A549 (cell line): Measurements from ENCODE around the gene NRIP1. TPM values are rescaled to one million over a fixed set of nuclear protein-coding genes. Genes with fewer than 3 reads are reported as not detected.

Source experiments
- ATAC-seq, 2 experiments: fragments of 200-7000 bp in 1 of 2; fragments of >200 bp in 1 of 2; cut with Nextera tagmentation in 1 of 2; cut with Tn5 transposase in 1 of 2; 3 replicates each; pipeline versions ENCODE4 v1.8.0 to v1.9.1; 2018 to 2020; ENCODE audit warnings: mild to moderate bottlenecking in 1 of 2, moderate library complexity in 1 of 2
- CTCF ChIA-PET: fragments of 300-600 bp; sonication (Branson Sonifier 250); formaldehyde crosslinking; extraction: SDS; loops from one replicate; lab custom pipeline; 2021; ENCODE audit warnings: antibody characterized with exemption, inconsistent platforms; lab: Yijun Ruan, JAX
- POLR2A ChIA-PET: fragments of 350-600 bp; formaldehyde crosslinking; extraction: SDS; loops from one replicate; lab custom pipeline; 2021; ENCODE audit warnings: antibody characterized with exemption, inconsistent platforms; lab: Yijun Ruan, JAX
- DNase-seq, 2 experiments: peaks; one replicate each; pipeline versions ENCODE4 v3.0.0 to v3.0.0-alpha.2; 2011 to 2016; ENCODE audit warnings: low read depth in 1 of 2, low spot score in 1 of 2
- FAIRE-seq: peaks from 2 replicates; lab custom pipeline; 2011; peaks lifted over from hg19 to GRCh38; lab: Jason Lieb, UNC
- H3K27ac ChIP-seq, 2 experiments: fragments of >200 bp; sonication (Bioruptor Twin); formaldehyde crosslinking; 3 replicates each; pipeline ENCODE4 v1.5.1; 2016 to 2017
- H3K4me1 ChIP-seq: fragments of >200 bp; sonication (Bioruptor Twin); formaldehyde crosslinking; 3 replicates; pipeline ENCODE4 v1.6.1; 2016
- H3K4me2 ChIP-seq: fragments of >200 bp; sonication (Bioruptor Twin); formaldehyde crosslinking; 3 replicates; pipeline ENCODE4 v1.6.1; 2016
- H3K4me3 ChIP-seq: fragments of >200 bp; sonication (Bioruptor Twin); formaldehyde crosslinking; 3 replicates; pipeline ENCODE4 v1.5.1; 2016
- H3K9me3 ChIP-seq: fragments of >200 bp; sonication (Bioruptor Twin); formaldehyde crosslinking; 3 replicates; pipeline ENCODE4 v1.6.1; 2016
- ATOH8 ChIP-seq: fragments of 250-450 bp; sonication (Bioruptor Pico); IDR thresholded peaks from 2 replicates; pipeline ENCODE4 v1.5.0; 2020; ENCODE audit warnings: low read depth, mild to moderate bottlenecking, moderate library complexity
- BHLHE40 ChIP-seq: IDR thresholded peaks from 2 replicates; pipeline ENCODE4 v1.6.1; 2012; ENCODE audit warnings: low read depth, low read length, inconsistent platforms
- CBX2 ChIP-seq: fragments of 200-600 bp; sonication (generic); IDR thresholded peaks from 2 replicates; pipeline ENCODE4 v1.6.1; 2016; ENCODE audit warnings: low read depth, mild to moderate bottlenecking, borderline replicate concordance
- EHMT2 ChIP-seq: fragments of 200-600 bp; sonication (generic); IDR thresholded peaks from 2 replicates; pipeline ENCODE4 v1.6.1; 2016; ENCODE audit warnings: antibody characterized with exemption, low read depth, mild to moderate bottlenecking, moderate library complexity
- ELK1 ChIP-seq: fragments of 150-350 bp; IDR thresholded peaks from 2 replicates; pipeline ENCODE4 v1.6.1; 2014; ENCODE audit warnings: low read depth, mild to moderate bottlenecking, low read length
- ESRRA ChIP-seq: fragments of 150-350 bp; IDR thresholded peaks from 2 replicates; pipeline ENCODE4 v1.6.1; 2014; ENCODE audit warnings: mild to moderate bottlenecking, low read length, borderline replicate concordance
- HOXA7 ChIP-seq: fragments of 250-450 bp; sonication (Bioruptor Pico); IDR thresholded peaks from 2 replicates; pipeline ENCODE4 v1.5.0; 2020; ENCODE audit warnings: mild to moderate bottlenecking, moderate library complexity
- KDM1A ChIP-seq: fragments of 200-600 bp; sonication (generic); IDR thresholded peaks from 2 replicates; pipeline ENCODE4 v1.6.1; 2016; ENCODE audit warnings: low read depth, mild to moderate bottlenecking
- KDM5A ChIP-seq: fragments of 200-600 bp; sonication (generic); IDR thresholded peaks from 2 replicates; pipeline ENCODE4 v1.6.1; 2016; ENCODE audit warnings: antibody characterized with exemption, mild to moderate bottlenecking
- PHF8 ChIP-seq: fragments of 200-600 bp; sonication (generic); IDR thresholded peaks from 2 replicates; pipeline ENCODE4 v1.6.1; 2016; ENCODE audit warnings: low read depth, mild to moderate bottlenecking, antibody characterized with exemption, moderate library complexity, borderline replicate concordance
- RCOR1 ChIP-seq: fragments of 150-350 bp; IDR thresholded peaks from 2 replicates; pipeline ENCODE4 v1.6.1; 2014; ENCODE audit warnings: antibody characterized with exemption, low read length, low read depth
- RNF2 ChIP-seq: fragments of 200-600 bp; sonication (generic); IDR thresholded peaks from 2 replicates; pipeline ENCODE4 v1.6.1; 2016; ENCODE audit warnings: low read depth, mild to moderate bottlenecking, antibody characterized with exemption, moderate library complexity, borderline replicate concordance
- SMC3 ChIP-seq: fragments of >200 bp; sonication (Bioruptor Twin); formaldehyde crosslinking; IDR thresholded peaks from 3 replicates; pipeline ENCODE4 v1.6.1; 2018; ENCODE audit warnings: inconsistent platforms
- ZSCAN20 ChIP-seq: fragments of 250-450 bp; sonication (Bioruptor Pico); IDR thresholded peaks from 2 replicates; pipeline ENCODE4 v1.8.0; 2022; ENCODE audit warnings: mild to moderate bottlenecking, moderate library complexity
- WGBS: methylation state at CpG from one replicate; pipeline ENCODE4 v1.1.6; 2017; ENCODE audit errors: missing lambda C conversion rate; 5-methylcytosine and 5-hydroxymethylcytosine counted together
- polyA plus RNA-seq, 4 experiments: library from polyadenylated mRNA; depleted of rRNA in 3 of 4; stranded (reverse); fragments of >200 nt; fragmentation: RNase III in 1 of 4; extraction: RNeasy Plus Mini Kit Qiagen cat#74134 plus additional on column Dnase treatment in 1 of 4; gene quantifications; 2 replicates in 3 of 4; 3 replicates in 1 of 4; pipeline ENCODE4 v1.2.3, GENCODE V29; 2011 to 2017
- TF ChIP-seq, protein P1 (sequence below): fragments of >200 bp; sonication (Bioruptor Twin); formaldehyde crosslinking; IDR thresholded peaks from 3 replicates; pipeline ENCODE4 v1.6.1; 2016
- TF ChIP-seq, protein P2 (sequence below): fragments of 200-600 bp; sonication (generic); IDR thresholded peaks from 2 replicates; pipeline ENCODE4 v1.6.1; 2016; ENCODE audit warnings: antibody characterized with exemption, mild to moderate bottlenecking, moderate library complexity
- TF ChIP-seq, protein P3 (sequence below): IDR thresholded peaks from 2 replicates; pipeline ENCODE4 v1.6.1; 2012; ENCODE audit warnings: low read depth, borderline replicate concordance

NRIP1 gene
- polyA plus RNA-seq, 2 of the 4 experiments (the other 2 are of a cell fraction): 18.9 to 35.5 TPM

GRCh38 chr21:14988760-14989159 is 76.0 kb downstream of the NRIP1 start:
- no peak overlapping the region for H3K27ac ChIP-seq
- FAIRE-seq (no peak), ATAC-seq (no peak; a peak in 1 of 6 replicates), DNase-seq (no peak)
- no peak overlapping the region for H3K4me2 ChIP-seq
- TF ChIP-seq, protein P1, sequence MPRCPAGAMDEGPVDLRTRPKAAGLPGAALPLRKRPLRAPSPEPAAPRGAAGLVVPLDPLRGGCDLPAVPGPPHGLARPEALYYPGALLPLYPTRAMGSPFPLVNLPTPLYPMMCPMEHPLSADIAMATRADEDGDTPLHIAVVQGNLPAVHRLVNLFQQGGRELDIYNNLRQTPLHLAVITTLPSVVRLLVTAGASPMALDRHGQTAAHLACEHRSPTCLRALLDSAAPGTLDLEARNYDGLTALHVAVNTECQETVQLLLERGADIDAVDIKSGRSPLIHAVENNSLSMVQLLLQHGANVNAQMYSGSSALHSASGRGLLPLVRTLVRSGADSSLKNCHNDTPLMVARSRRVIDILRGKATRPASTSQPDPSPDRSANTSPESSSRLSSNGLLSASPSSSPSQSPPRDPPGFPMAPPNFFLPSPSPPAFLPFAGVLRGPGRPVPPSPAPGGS: no peak
- TF ChIP-seq, protein P2, sequence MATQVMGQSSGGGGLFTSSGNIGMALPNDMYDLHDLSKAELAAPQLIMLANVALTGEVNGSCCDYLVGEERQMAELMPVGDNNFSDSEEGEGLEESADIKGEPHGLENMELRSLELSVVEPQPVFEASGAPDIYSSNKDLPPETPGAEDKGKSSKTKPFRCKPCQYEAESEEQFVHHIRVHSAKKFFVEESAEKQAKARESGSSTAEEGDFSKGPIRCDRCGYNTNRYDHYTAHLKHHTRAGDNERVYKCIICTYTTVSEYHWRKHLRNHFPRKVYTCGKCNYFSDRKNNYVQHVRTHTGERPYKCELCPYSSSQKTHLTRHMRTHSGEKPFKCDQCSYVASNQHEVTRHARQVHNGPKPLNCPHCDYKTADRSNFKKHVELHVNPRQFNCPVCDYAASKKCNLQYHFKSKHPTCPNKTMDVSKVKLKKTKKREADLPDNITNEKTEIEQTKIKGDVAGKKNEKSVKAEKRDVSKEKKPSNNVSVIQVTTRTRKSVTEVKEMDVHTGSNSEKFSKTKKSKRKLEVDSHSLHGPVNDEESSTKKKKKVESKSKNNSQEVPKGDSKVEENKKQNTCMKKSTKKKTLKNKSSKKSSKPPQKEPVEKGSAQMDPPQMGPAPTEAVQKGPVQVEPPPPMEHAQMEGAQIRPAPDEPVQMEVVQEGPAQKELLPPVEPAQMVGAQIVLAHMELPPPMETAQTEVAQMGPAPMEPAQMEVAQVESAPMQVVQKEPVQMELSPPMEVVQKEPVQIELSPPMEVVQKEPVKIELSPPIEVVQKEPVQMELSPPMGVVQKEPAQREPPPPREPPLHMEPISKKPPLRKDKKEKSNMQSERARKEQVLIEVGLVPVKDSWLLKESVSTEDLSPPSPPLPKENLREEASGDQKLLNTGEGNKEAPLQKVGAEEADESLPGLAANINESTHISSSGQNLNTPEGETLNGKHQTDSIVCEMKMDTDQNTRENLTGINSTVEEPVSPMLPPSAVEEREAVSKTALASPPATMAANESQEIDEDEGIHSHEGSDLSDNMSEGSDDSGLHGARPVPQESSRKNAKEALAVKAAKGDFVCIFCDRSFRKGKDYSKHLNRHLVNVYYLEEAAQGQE: peak; percentile 43; the same call in 1 of the 2 replicates
- no peaks in the 10 kb centered on the region for H3K9me3 ChIP-seq
- H3K4me3 ChIP-seq: no peak overlapping the region
- peaks cover 27% of the 10 kb centered on the region for H3K4me1 ChIP-seq
- CTCF ChIA-PET: interaction anchor here (1.4 kb wide), 1 partner anchor 494 kb away, joined by 4 read pairs; no protein-coding TSS in a partner anchor
- POLR2A ChIA-PET: no interaction called here
- 91% methylated on average over 3 of the region's 3 CpGs for WGBS

DNA sequence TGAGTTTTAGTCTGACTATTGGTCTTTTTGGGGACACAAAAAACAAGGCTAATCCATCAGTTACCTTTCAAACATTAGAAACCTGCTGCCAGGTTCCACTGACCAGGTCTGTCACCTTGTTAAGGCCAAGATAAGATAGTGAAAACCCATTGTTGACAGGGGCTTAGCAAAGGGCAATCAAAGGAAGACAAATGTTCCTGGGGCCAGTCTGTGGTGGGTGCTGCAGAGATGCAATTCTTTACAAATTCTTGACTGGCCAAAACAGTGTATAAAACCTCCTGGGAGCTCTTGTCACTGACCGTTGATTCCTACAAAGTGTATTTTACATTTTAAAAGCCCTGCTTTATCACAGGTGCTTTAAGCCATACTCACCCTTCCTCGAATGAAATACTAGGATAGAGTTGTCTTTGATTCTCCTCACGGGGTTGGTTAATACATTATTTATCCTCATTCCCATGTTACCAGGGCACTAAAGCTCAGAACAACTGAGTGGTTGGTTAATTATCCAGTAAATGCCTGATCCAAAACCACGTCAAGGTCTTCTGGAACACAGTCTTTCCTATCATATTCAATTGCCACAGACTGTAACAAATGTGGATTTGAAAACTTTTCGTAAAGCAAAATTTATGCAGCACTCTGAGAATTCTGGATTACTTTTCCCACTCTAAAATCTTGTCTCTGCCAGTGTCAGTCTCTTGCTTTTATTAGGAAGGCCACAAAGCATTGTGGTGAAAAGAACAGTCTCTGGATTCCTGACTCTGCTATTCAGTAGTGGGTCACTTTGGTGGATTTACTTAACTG is 77.2 kb downstream of the NRIP1 start:
- Histone ChIP-seq H3K27ac (no peak overlapping the region), H3K4me3 (no peak overlapping the region), H3K4me2 (no peak overlapping the region), H3K9me3 (no peaks in the 10 kb centered on the region), H3K4me1 (peaks cover 31% of the 10 kb centered on the region)
- DNase-seq: no peak
- ChIA-PET CTCF (no interaction called here), POLR2A (no interaction called here)
- no peak for ATAC-seq
- 90% methylated on average over 5 of the region's 5 CpGs for WGBS
- no peak for FAIRE-seq
- no peak for TF ChIP-seq BHLHE40
- no peak for TF ChIP-seq SMC3
- no peak for TF ChIP-seq PHF8
- no peak for TF ChIP-seq RCOR1
- no peak for TF ChIP-seq ZSCAN20 (CRISPR knock-in tag)
- TF ChIP-seq ATOH8 (CRISPR knock-in tag): no peak
- no peak for TF ChIP-seq HOXA7 (CRISPR knock-in tag)
- TF ChIP-seq RNF2: no peak
- TF ChIP-seq KDM5A: no peak
- TF ChIP-seq EHMT2: no peak
- TF ChIP-seq CBX2: no peak
- TF ChIP-seq, protein P1: no peak
- TF ChIP-seq, protein P3, sequence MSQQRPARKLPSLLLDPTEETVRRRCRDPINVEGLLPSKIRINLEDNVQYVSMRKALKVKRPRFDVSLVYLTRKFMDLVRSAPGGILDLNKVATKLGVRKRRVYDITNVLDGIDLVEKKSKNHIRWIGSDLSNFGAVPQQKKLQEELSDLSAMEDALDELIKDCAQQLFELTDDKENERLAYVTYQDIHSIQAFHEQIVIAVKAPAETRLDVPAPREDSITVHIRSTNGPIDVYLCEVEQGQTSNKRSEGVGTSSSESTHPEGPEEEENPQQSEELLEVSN: no peak
- TF ChIP-seq ESRRA: no peak
- TF ChIP-seq, protein P2: no peak
- TF ChIP-seq ELK1: no peak
- TF ChIP-seq KDM1A: no peak
